Activated CD8-positive, alpha-beta T cell treated with anti-CD3 and anti-CD28 coated beads for 36 hours (primary cell): ENCODE results near the gene GAL3ST2. TPM values are rescaled to one million over a fixed set of nuclear protein-coding genes. Genes with fewer than 3 reads are reported as not detected.
"Not testable (repeated sequence)": the region's sequence is repeated elsewhere in the genome, so short reads cannot be mapped to it uniquely, and the experiment has no call there.

Experiments
- ATAC-seq: fragments of 200-7000 bp; cut with Tn5 transposase; one replicate; pipeline ENCODE4 v1.10.0; 2021; ENCODE audit warnings: mild to moderate bottlenecking, moderate library complexity
- CTCF ChIA-PET: fragments of 350-600 bp; sonication (Branson Sonifier 250); formaldehyde crosslinking; loops from one replicate; lab custom pipeline; 2021; ENCODE audit warnings: antibody characterized with exemption; lab: Charles Lee
- POLR2A ChIA-PET: fragments of 350-600 bp; sonication (Branson Sonifier 250); formaldehyde crosslinking; loops from one replicate; lab custom pipeline; 2021; ENCODE audit warnings: antibody characterized with exemption; lab: Charles Lee
- DNase-seq: peaks from one replicate; pipeline ENCODE4 v3.0.0-alpha.2; 2020
- H3K27ac Mint-ChIP-seq: one replicate; pipeline ENCODE4 v1.8.0; 2021; ENCODE audit warnings: mild to moderate bottlenecking, mixed read lengths
- H3K27me3 Mint-ChIP-seq: one replicate; pipeline ENCODE4 v1.8.0; 2021; ENCODE audit warnings: mixed read lengths
- H3K36me3 Mint-ChIP-seq: one replicate; pipeline ENCODE4 v1.8.0; 2021; ENCODE audit warnings: low read depth, mixed read lengths
- H3K4me1 Mint-ChIP-seq: one replicate; pipeline ENCODE4 v1.8.0; 2021; ENCODE audit warnings: low read depth, mixed read lengths
- H3K4me3 Mint-ChIP-seq: one replicate; pipeline ENCODE4 v1.8.0; 2021; ENCODE audit warnings: mild to moderate bottlenecking, moderate library complexity, mixed read lengths
- H3K9me3 Mint-ChIP-seq: one replicate; pipeline ENCODE4 v1.8.0; 2021; ENCODE audit warnings: mixed read lengths
- intact Hi-C: fragments of 100-400 bp; cut with micrococcal nuclease; formaldehyde crosslinking; loops from one replicate; pipeline ENCODE4 v1.10.0; 2022
- total RNA-seq, 2 experiments: library from RNA; stranded (reverse); gene quantifications; one replicate each; pipeline ENCODE4 v1.2.3, GENCODE V29; 2021
- TF ChIP-seq, protein P1 (sequence below): fragments of 200-600 bp; IDR thresholded peaks from one replicate; pipeline ENCODE4 v1.8.0; 2022; ENCODE audit warnings: antibody characterized with exemption, mild to moderate bottlenecking

The GAL3ST2 gene
- total RNA-seq, 2 experiments from 2014 or later = 0.89 to 0.95 TPM

DNA sequence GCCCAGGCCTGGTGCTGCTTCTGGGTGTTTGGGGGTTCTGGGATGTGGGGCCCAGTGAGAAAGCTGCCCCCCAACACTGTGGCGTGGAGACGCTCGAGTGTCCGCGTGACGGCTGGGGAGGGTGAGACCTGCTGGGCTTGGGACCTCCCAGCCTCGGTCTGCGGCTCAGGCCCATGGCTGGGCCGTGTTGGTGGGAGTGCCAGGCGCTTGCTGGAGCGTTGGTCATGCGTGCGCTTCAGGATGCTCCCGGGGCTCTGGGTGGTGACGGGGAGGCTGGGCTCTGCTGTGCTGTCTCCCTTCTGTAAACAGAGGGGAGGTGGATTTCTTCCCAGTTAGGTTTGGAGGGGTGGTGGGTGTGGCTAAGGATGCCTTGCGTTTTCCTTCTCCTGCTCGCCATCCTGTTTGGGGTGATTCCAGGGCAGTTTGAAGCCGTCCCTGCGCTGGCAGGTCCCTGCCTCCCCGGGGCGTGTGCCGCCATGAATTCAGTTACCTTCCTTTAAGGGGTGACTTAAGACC, 606 bp downstream of the GAL3ST2 start:
- Mint-ChIP-seq H3K4me3 (no peak overlapping the region), H3K27me3 (peaks cover 1% of the 10 kb centered on the region), H3K9me3 (peaks cover 6% of the 10 kb centered on the region), H3K36me3 (no peaks in the 10 kb centered on the region), H3K4me1 (peaks cover 7% of the 10 kb centered on the region), H3K27ac (no peak overlapping the region)
- DNase-seq (no peak), ATAC-seq (no peak)
- CTCF ChIA-PET = no interaction called here
- TF ChIP-seq, protein P1, sequence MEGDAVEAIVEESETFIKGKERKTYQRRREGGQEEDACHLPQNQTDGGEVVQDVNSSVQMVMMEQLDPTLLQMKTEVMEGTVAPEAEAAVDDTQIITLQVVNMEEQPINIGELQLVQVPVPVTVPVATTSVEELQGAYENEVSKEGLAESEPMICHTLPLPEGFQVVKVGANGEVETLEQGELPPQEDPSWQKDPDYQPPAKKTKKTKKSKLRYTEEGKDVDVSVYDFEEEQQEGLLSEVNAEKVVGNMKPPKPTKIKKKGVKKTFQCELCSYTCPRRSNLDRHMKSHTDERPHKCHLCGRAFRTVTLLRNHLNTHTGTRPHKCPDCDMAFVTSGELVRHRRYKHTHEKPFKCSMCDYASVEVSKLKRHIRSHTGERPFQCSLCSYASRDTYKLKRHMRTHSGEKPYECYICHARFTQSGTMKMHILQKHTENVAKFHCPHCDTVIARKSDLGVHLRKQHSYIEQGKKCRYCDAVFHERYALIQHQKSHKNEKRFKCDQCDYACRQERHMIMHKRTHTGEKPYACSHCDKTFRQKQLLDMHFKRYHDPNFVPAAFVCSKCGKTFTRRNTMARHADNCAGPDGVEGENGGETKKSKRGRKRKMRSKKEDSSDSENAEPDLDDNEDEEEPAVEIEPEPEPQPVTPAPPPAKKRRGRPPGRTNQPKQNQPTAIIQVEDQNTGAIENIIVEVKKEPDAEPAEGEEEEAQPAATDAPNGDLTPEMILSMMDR = no peak
- intact Hi-C loops = no loop called here
- POLR2A ChIA-PET = no interaction called here

DNA sequence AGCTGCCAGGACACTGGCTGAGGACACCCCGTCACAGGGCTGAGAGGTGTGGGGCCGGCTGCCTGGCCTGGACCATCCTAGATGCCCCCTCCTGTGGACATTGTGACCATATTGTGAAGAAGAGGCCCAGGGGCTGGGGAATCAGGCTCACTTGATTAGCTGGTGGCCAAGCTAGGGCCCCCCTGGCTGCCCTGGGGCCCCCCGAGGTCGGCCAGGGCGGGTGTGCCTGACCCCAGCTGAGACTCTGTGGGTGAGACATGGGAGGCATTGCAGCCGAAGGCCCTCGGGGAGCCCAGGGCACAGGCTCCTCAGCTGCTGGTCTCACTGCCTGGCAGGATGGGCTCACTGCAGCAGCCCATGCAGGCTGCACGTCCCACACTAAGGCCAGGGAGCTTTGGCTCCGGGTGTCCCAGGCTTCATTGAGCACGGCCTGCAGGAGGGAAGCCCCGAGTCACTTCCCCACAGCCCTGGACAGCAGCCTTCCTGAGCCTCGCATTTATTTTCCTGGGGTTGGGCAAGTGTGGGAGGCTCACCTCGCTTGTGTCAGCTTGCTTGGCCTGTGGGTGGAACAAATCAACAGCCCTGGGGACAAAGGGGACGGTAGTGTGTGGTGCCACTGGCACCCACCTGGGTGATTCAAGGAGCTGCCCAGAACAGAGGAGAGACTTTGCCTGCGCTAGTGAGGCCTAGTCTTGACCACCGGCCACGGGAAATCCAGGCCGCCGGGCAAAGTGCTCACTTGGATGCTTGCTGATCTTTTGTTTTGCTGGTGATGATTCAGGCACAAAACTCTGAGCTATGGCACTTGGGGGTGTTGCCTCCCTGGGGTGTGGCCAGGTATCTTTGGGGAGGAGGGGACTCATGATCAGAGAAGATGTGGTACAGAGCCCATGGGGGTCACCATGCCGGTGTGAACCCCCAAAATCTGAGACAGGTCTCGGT, 1.3 kb downstream of the GAL3ST2 start:
- Mint-ChIP-seq H3K4me1 (peaks cover 2% of the 10 kb centered on the region), H3K9me3 (peaks cover 6% of the 10 kb centered on the region), H3K4me3 (no peak overlapping the region), H3K36me3 (no peaks in the 10 kb centered on the region), H3K27me3 (peaks cover 1% of the 10 kb centered on the region), H3K27ac (no peak overlapping the region)
- ATAC-seq (no peak), DNase-seq (no peak)
- TF ChIP-seq, protein P1 = no peak
- ChIA-PET CTCF (no interaction called here), POLR2A (interaction anchor here (0.6 kb wide), 2 partner anchors 26 to 614 kb away, joined by 3 to 4 read pairs; no protein-coding TSS in a partner anchor)
- intact Hi-C loops = no loop called here

DNA sequence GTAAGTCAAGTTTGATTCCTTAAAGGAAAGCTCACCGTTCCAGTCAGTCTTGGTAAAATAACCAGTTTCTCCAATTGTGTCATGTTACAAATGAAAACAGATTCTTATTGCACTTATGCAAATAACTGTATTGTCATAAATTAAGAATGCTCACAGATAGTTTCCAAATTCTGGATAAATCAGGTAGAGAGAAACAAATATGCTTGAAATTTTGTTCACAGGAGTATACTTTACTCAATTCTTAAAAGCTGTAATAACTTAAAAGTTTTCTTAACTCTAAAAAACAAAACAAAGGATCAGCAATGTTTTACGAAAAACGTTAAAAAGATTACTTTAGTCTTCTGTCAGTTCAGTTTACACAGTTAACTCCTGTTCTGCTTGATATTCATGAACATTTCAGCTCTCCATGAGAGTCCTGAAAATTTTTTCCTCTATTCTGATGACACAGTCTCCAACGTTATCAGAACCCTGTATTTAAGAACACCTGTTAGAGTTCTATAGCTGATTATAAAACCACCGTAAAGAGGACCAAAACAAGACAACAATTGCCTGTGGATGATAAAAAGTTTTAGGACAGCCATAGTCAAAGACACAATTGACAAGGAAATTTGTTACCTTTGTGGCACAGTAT, 4.4 kb downstream of the GAL3ST2 start:
- no peak for DNase-seq
- intact Hi-C loops = no loop called here
- ATAC-seq = no peak
- ChIA-PET POLR2A (no interaction called here), CTCF (no interaction called here)
- Mint-ChIP-seq H3K27me3 (peaks cover 1% of the 10 kb centered on the region), H3K9me3 (peaks cover 6% of the 10 kb centered on the region), H3K36me3 (no peaks in the 10 kb centered on the region), H3K4me3 (no peak overlapping the region), H3K27ac (no peak overlapping the region), H3K4me1 (no peaks in the 10 kb centered on the region)
- TF ChIP-seq, protein P1 = no peak

DNA sequence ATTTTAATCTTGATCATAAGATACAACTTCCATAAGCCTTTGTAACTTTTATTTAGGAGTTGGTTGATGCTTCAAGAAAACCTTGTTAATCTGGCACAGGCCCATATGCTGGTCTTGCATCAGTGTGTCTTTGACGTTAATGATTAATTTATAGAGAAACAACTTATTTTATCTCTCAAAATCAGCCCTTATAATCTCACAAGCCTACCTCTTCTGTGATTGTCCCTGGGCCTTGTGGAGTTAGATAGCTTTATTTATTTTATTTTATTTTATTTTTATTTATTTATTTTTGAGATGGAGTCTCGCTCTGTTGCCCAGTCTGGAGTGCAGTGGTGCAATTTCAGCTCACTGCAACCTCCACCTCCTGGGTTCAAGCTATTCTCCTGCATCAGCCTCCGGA, 5.4 kb downstream of the GAL3ST2 start:
- H3K4me1 Mint-ChIP-seq, ATAC-seq, H3K4me3 Mint-ChIP-seq, H3K9me3 Mint-ChIP-seq, H3K27me3 Mint-ChIP-seq, H3K27ac Mint-ChIP-seq, CTCF ChIA-PET, POLR2A ChIA-PET, intact Hi-C loops, H3K36me3 Mint-ChIP-seq, DNase-seq: not testable (repeated sequence)

DNA sequence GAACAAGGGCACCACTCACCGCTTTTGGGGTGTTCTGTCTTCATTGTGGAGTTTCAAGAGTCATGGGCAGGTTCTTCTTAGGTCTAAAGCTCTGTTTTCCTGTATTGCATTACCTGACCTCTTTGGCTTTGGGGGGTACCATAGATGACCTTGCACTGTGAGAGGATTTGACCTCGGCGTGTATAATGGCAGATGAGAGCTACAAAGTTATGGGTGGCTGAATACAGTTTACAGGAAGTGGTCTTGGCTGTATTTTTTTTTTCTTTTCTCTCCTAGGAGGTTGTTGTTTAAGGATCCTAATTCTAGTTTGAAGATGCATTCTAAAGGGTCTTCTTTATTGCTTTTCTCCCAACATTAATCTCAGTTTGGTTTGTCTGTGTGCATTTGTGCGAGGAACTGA, 11.5 kb downstream of the GAL3ST2 start:
- CTCF ChIA-PET = interaction anchor here (1.8 to 1.9 kb wide), 2 partner anchors 54 to 90 kb away, joined by 6 read pairs; partner anchors contain the start of gene D2HGDH
- TF ChIP-seq, protein P1 = no peak
- DNase-seq (no peak), ATAC-seq (peak; percentile 29)
- Mint-ChIP-seq H3K4me1 (peaks cover 21% of the 10 kb centered on the region), H3K9me3 (peaks cover 20% of the 10 kb centered on the region), H3K36me3 (peaks cover 7% of the 10 kb centered on the region), H3K27me3 (peaks cover 4% of the 10 kb centered on the region), H3K4me3 (no peak overlapping the region), H3K27ac (peak overlapping the region; percentile 79)
- POLR2A ChIA-PET = interaction anchor here (1.1 to 2.9 kb wide), 2 partner anchors 14 to 16 kb away, joined by 3 to 10 read pairs; no protein-coding TSS in a partner anchor
- intact Hi-C loops = no loop called here
